ENCODE data around the gene RASSF7.

DNA sequence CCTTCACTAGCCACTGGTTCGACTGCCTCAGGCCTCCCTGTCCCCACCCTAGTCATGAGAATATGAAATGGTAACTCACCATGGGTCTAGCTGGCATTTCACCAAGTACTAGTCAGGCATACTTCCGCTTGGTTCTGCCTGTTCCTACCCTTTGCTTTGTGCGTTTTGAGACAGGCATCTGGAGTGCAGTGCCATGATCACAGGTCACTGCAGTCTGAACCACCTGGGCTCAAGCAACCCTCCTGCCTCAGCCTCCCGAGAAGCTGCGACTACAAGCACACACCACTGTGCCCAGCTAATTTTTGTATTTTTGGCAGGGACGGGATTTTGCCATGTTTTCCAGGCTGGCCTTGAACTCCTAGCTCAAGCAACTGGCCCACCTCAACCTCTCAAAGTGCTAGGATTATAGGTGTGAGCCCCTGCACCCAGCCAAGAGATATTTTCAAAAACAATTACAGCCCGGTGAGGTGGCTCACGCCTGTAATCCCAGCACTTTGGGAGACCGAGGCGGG is 39.5 kb upstream of the RASSF7 start:
- TF ChIP-seq, protein P1, sequence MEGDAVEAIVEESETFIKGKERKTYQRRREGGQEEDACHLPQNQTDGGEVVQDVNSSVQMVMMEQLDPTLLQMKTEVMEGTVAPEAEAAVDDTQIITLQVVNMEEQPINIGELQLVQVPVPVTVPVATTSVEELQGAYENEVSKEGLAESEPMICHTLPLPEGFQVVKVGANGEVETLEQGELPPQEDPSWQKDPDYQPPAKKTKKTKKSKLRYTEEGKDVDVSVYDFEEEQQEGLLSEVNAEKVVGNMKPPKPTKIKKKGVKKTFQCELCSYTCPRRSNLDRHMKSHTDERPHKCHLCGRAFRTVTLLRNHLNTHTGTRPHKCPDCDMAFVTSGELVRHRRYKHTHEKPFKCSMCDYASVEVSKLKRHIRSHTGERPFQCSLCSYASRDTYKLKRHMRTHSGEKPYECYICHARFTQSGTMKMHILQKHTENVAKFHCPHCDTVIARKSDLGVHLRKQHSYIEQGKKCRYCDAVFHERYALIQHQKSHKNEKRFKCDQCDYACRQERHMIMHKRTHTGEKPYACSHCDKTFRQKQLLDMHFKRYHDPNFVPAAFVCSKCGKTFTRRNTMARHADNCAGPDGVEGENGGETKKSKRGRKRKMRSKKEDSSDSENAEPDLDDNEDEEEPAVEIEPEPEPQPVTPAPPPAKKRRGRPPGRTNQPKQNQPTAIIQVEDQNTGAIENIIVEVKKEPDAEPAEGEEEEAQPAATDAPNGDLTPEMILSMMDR (IDR thresholded peaks at IDR 0.05; ENCODE audit: poor library complexity, severe bottlenecking): no peak
- TF ChIP-seq EZH2 (IDR thresholded peaks at IDR 0.05; ENCODE audit: borderline replicate concordance, insufficient read depth, low read length, poor library complexity, severe bottlenecking) (no peak), EP300 (conservative IDR thresholded peaks at IDR 0.05; ENCODE audit: poor library complexity, severe bottlenecking) (no peak), POLR2AphosphoS5 (IDR thresholded peaks at IDR 0.05) (no peak), SMC3 (conservative IDR thresholded peaks at IDR 0.05; ENCODE audit: poor library complexity) (no peak), RAD21 (conservative IDR thresholded peaks at IDR 0.05) (no peak), TAF1 (IDR thresholded peaks at IDR 0.05; ENCODE audit: low read depth) (no peak)
- TF ChIP-seq, protein P2, sequence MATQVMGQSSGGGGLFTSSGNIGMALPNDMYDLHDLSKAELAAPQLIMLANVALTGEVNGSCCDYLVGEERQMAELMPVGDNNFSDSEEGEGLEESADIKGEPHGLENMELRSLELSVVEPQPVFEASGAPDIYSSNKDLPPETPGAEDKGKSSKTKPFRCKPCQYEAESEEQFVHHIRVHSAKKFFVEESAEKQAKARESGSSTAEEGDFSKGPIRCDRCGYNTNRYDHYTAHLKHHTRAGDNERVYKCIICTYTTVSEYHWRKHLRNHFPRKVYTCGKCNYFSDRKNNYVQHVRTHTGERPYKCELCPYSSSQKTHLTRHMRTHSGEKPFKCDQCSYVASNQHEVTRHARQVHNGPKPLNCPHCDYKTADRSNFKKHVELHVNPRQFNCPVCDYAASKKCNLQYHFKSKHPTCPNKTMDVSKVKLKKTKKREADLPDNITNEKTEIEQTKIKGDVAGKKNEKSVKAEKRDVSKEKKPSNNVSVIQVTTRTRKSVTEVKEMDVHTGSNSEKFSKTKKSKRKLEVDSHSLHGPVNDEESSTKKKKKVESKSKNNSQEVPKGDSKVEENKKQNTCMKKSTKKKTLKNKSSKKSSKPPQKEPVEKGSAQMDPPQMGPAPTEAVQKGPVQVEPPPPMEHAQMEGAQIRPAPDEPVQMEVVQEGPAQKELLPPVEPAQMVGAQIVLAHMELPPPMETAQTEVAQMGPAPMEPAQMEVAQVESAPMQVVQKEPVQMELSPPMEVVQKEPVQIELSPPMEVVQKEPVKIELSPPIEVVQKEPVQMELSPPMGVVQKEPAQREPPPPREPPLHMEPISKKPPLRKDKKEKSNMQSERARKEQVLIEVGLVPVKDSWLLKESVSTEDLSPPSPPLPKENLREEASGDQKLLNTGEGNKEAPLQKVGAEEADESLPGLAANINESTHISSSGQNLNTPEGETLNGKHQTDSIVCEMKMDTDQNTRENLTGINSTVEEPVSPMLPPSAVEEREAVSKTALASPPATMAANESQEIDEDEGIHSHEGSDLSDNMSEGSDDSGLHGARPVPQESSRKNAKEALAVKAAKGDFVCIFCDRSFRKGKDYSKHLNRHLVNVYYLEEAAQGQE (IDR thresholded peaks at IDR 0.05; ENCODE audit: borderline replicate concordance): no peak
